ENCODE results near the gene ACSL3.

The ACSL3 gene

GRCh38 chr2:222862909-222863544 lies 2.2 kb downstream of the ACSL3 start:
- no peaks in the 10 kb centered on the region for H3K36me3 ChIP-seq (ENCODE audit: insufficient read depth, low read length)
- no peak overlapping the region for H2AFZ ChIP-seq (ENCODE audit: low read length)
- no peaks in the 10 kb centered on the region for H3K9me2 ChIP-seq (replicated peaks; ENCODE audit: low read depth, low read length)
- peak overlapping the region; percentile 91 for H3K4me2 ChIP-seq (ENCODE audit: low read depth, low read length, poor library complexity, severe bottlenecking)
- H3K4me1 ChIP-seq (ENCODE audit: insufficient read depth, low read length, poor library complexity, severe bottlenecking) = peaks cover 61% of the 10 kb centered on the region
- peaks cover 70% of the 10 kb centered on the region for H3K79me2 ChIP-seq (ENCODE audit: insufficient read depth, low read length)
- peak overlapping the region; percentile 94 for H3K4me3 ChIP-seq (ENCODE audit: low read length, poor library complexity, severe bottlenecking)
- H3F3A ChIP-seq (ENCODE audit: low read depth) = no peaks in the 10 kb centered on the region
- peaks cover 64% of the 10 kb centered on the region for H4K20me1 ChIP-seq (ENCODE audit: insufficient read depth, low read length, poor library complexity, severe bottlenecking)
- H3K9me3 ChIP-seq (ENCODE audit: insufficient read depth, low read depth, low read length) = no peaks in the 10 kb centered on the region
- H3K27me3 ChIP-seq (ENCODE audit: insufficient read depth, low read length, poor library complexity, severe bottlenecking) = no peaks in the 10 kb centered on the region
- TF ChIP-seq CTCF (conservative IDR thresholded peaks at IDR 0.05; ENCODE audit: low read length) (no peak), EZH2phosphoT487 (IDR thresholded peaks at IDR 0.05; ENCODE audit: borderline replicate concordance) (no peak)
- H3K9ac ChIP-seq (ENCODE audit: low read depth, low read length, poor library complexity, severe bottlenecking) = peak overlapping the region; percentile 86

- TF ChIP-seq EZH2phosphoT487 (IDR thresholded peaks at IDR 0.05; ENCODE audit: borderline replicate concordance) = no peak
- TF ChIP-seq CTCF (conservative IDR thresholded peaks at IDR 0.05; ENCODE audit: low read length) = no peak
- peak overlapping the region; percentile 86 for H3K9ac ChIP-seq (ENCODE audit: low read depth, low read length, poor library complexity, severe bottlenecking)
- no peaks in the 10 kb centered on the region for H3K9me3 ChIP-seq (ENCODE audit: insufficient read depth, low read depth, low read length)
- no peaks in the 10 kb centered on the region for H3K9me2 ChIP-seq (replicated peaks; ENCODE audit: low read depth, low read length)
- peaks cover 76% of the 10 kb centered on the region for H4K20me1 ChIP-seq (ENCODE audit: insufficient read depth, low read length, poor library complexity, severe bottlenecking)
- H3K4me3 ChIP-seq (ENCODE audit: low read length, poor library complexity, severe bottlenecking) = peak overlapping the region; percentile 94
- no peaks in the 10 kb centered on the region for H3K27me3 ChIP-seq (ENCODE audit: insufficient read depth, low read length, poor library complexity, severe bottlenecking)
- H2AFZ ChIP-seq (ENCODE audit: low read length) = no peak overlapping the region
- H3K4me1 ChIP-seq (ENCODE audit: insufficient read depth, low read length, poor library complexity, severe bottlenecking) = peaks cover 70% of the 10 kb centered on the region
- no peaks in the 10 kb centered on the region for H3F3A ChIP-seq (ENCODE audit: low read depth)
- H3K79me2 ChIP-seq (ENCODE audit: insufficient read depth, low read length) = peaks cover 82% of the 10 kb centered on the region
- peak overlapping the region; percentile 91 for H3K4me2 ChIP-seq (ENCODE audit: low read depth, low read length, poor library complexity, severe bottlenecking)
- no peaks in the 10 kb centered on the region for H3K36me3 ChIP-seq (ENCODE audit: insufficient read depth, low read length)
Observed at GRCh38 chr2:222864296-222864695, 3.5 kb downstream of the ACSL3 start.

- Histone ChIP-seq H3K4me1 (ENCODE audit: insufficient read depth, low read length, poor library complexity, severe bottlenecking) (peaks cover 65% of the 10 kb centered on the region), H3K36me3 (ENCODE audit: insufficient read depth, low read length) (no peaks in the 10 kb centered on the region), H2AFZ (ENCODE audit: low read length) (no peak overlapping the region), H3K4me2 (ENCODE audit: low read depth, low read length, poor library complexity, severe bottlenecking) (peak overlapping the region; percentile 91), H3K9ac (ENCODE audit: low read depth, low read length, poor library complexity, severe bottlenecking) (peak overlapping the region; percentile 86), H3K9me2 (replicated peaks; ENCODE audit: low read depth, low read length) (no peaks in the 10 kb centered on the region), H3K27me3 (ENCODE audit: insufficient read depth, low read length, poor library complexity, severe bottlenecking) (no peaks in the 10 kb centered on the region), H4K20me1 (ENCODE audit: insufficient read depth, low read length, poor library complexity, severe bottlenecking) (peaks cover 86% of the 10 kb centered on the region), H3F3A (ENCODE audit: low read depth) (no peaks in the 10 kb centered on the region), H3K4me3 (ENCODE audit: low read length, poor library complexity, severe bottlenecking) (peak overlapping the region; percentile 94), H3K79me2 (ENCODE audit: insufficient read depth, low read length) (peaks cover 92% of the 10 kb centered on the region), H3K9me3 (ENCODE audit: insufficient read depth, low read depth, low read length) (no peaks in the 10 kb centered on the region)
- TF ChIP-seq EZH2phosphoT487 (IDR thresholded peaks at IDR 0.05; ENCODE audit: borderline replicate concordance) (no peak), CTCF (conservative IDR thresholded peaks at IDR 0.05; ENCODE audit: low read length) (no peak)
Observed at GRCh38 chr2:222865301-222865700, 4.5 kb downstream of the ACSL3 start.

Measured in Loucy (cell line).